ENCODE results near the gene BCAR3. TPM values are rescaled to one million over a fixed set of nuclear protein-coding genes. Genes with fewer than 3 reads are reported as not detected.
"Not testable (repeated sequence)": the region's sequence is repeated elsewhere in the genome, so short reads cannot be mapped to it uniquely, and the experiment has no call there.

Gene BCAR3
- total RNA-seq, 1 experiment from 2014 or later, result 112 TPM

DNA sequence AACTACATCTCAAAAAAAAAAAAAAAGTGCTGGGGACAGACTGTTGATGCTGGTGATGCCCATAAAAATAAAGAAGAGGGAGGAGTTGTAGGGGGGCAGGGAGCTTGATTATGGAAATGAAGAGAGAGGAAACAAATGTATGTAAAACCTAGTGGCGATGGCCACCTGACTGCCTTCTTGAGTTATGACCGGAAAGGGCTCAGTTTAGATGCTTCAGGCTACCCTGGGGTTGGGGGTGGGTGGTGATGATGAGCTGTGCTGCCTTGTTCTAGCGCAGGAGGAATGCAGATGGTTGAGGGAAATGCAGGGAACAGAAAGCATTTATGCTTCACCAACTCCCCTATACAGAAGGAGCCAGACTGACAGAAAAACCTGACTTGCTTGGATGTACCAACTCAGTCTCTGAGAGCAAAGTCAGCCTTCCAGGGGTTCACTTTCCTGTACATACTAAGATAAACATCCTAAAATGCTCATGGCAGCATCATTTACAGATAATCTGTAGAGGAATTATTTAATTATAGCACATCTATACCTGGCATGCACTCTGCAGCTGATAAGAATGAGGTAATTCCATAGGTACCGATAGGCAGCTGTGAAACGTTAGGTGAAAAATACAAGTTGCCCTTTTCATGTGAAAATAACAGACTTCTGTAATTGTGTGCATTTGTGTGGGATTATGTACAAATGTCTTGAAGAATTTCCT is 8.0 kb upstream of the BCAR3 start:
- DNase-seq (ENCODE audit: low read depth), result no peak

GRCh38 chr1:93687542-93687941 is 5.9 kb upstream of the BCAR3 start:
- DNase-seq (ENCODE audit: low read depth), result no peak

- no peak for DNase-seq (ENCODE audit: low read depth)
These were observed 5.0 kb upstream of the BCAR3 start for GRCh38 chr1:93686504-93687250.

- DNase-seq (ENCODE audit: low read depth), result no peak
These were observed 4.3 kb upstream of the BCAR3 start for GRCh38 chr1:93685918-93686317.

- DNase-seq (ENCODE audit: low read depth), result no peak
These were observed 1.6 kb upstream of the BCAR3 start for GRCh38 chr1:93683234-93683633.

DNA sequence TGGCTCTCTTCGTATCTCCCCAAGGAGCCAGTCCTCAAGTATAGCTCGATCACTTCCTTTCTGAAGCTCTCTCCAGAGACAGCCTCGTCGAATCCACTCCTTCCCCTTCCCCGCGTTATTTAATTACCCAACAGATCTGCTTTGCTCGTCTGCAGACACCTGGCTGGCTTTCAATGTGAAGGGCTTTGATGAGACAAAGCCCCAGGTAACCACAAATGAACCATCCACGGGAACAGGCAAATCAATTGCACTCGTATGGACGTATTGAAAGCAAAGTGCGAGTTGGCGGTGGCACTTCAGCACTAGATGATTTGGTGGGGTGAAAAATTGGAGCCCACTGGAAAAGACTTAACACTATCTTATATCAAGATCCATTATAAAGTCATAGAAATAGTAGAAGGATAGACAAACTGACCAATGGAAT is 364 bp upstream of the BCAR3 start:
- no peak for DNase-seq (ENCODE audit: low read depth)

GRCh38 chr1:93680420-93681100 is 1.1 kb downstream of the BCAR3 start:
- peak; percentile 91 for DNase-seq (ENCODE audit: low read depth)

DNA sequence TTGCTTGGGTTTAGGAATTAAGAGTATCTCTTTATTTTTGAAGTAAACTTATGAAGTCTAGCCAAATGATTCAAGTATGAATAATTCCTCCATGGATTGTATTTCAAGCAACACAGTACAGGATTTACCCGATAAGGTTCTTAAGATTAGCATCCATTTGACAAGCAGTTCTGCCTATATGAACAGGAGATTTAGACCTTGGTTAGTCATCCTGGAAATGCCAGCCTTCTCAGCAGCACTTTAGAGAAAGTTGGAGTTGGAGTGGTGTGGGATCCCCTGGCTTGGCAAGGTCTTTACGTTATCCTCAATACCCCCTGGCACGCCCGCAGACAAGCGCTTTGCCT is 1.6 kb downstream of the BCAR3 start:
- peak; percentile 79 for DNase-seq (ENCODE audit: low read depth)

DNA sequence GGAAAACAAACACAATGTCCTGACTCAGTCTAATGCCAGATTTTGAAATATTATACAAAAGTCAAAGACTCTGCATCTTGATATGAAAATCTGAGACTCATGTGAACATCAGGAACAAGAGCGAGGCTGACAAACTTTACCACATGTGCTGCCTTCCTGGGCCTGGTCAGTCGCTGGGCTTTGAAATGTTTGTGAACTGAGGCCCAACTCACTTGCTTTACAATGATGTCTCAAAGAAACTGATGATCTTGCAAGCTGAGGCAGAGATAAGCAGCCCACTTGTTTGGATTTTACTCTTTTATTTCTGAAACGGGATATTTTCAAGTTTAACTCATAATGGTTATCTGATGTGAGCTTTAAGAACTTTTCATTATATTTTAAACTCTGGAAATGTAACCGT is 2.1 kb downstream of the BCAR3 start:
- peak; percentile 50 for DNase-seq (ENCODE audit: low read depth)

GRCh38 chr1:93678946-93679480 is 2.6 kb downstream of the BCAR3 start:
- no peak for DNase-seq (ENCODE audit: low read depth)

DNA sequence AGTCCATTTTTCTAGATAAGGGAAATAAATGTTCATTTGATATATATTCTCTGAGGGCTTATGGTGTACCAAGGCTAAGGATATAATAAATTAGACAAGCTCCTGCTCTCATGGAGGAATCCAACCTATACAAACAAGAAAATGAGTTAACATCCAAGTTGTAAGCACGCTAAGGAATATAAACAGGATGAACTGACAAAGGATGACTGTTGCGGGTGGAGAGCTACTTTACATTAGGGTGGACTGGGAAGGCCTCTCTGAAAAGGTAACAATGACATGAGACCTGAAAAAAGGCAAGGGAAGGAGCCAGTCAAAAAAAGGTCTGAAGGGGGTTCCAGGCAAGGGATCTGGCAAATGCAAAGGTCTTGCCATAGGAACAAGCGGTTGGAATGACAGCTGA is 3.1 kb downstream of the BCAR3 start:
- no peak for DNase-seq (ENCODE audit: low read depth)

DNA sequence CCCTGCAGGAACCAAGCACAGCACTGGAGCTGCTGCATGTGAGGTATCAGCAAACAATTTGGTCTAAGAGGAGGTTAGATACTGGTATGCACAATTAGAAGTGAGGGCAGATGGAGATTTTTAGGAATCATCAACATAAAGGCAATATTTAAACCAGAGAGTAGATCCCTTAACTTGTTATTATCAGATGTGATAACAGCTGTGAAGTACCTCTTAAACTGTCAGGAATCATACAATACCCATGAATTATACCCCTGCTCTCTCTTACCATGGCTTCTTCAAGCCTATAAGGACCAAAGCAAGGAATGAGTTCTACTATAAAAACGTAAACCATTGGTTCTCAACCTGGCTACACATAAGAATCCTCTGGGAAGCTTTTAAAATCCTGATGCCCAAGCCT is 3.9 kb downstream of the BCAR3 start:
- no peak for DNase-seq (ENCODE audit: low read depth)

DNA sequence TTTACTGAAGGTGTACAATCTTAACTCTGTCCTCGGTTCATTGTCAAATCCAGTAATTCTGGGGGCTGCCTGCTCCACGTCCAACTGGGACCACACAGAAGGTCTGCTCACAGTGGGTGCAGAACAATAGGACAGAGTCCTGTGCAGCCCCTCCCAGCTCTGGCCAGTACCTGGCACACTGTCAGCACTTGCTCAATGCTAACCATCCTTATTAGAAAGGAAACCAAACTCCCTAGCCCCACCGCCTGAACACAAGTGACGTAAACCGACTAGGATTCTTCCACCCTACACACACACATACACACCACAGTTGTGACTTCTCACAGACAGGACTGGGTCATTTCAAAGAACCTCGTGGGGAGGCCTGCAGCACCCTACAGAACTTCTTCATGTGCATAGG is 5.2 kb downstream of the BCAR3 start:
- DNase-seq (ENCODE audit: low read depth), result peak; percentile 60

DNA sequence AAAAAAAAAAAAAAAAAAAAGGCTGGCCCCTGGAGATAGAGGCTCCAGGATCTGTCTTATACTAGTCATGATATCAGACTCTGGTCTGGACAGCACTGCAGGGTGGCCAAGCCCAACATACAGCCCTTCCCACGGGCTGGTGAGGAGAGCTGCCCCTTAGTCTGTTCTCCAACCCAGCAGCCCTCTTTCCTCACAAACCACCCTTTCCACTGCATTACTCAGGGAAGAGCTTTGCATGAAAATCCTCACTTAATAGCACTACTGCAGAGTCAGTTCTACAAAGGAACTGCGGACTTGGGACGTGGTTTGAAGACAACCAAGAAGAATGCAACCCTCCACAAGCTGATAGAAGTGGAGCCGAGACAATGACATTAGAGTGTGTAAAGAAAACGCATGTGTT is 5.7 kb downstream of the BCAR3 start:
- peak; percentile 60 for DNase-seq (ENCODE audit: low read depth)

GRCh38 chr1:93675271-93675670 is 6.4 kb downstream of the BCAR3 start:
- no peak for DNase-seq (ENCODE audit: low read depth)

- DNase-seq (ENCODE audit: low read depth), result not testable (repeated sequence)
These were observed 7.6 kb downstream of the BCAR3 start for GRCh38 chr1:93674071-93674470.

- DNase-seq (ENCODE audit: low read depth), result peak; percentile 39
These were observed 8.3 kb downstream of the BCAR3 start for GRCh38 chr1:93673163-93673829.

DNA sequence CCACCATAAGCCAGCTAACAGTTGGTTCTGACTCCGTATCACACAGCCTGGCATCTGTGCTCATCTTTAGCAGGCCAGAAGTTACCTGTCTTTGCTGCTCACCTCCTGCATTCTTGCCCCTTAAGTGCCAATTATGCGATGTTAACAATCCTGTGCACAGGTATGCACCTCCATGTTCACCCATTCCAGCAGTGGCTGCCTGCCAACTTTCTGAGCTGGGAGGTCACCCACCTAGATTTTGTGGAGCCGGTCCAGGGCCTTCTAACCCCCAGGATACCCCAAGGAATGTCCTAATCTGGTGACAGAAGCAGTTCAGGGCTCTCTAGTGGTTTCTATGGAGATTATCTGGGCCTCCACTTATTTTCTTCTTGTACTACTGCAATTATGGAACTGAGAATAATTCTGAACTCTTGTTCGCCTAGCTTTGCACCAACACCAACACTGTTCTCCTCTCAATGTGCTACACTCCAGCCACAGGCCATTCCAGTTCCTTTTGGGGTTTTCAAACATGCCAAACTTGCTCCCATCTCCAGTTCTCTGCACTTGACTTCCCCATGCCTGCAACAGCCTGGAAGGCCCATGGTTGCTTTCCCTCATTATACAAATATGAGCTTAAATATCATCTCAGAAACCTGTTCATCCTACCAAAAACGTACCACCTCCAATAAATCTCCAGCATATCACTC is 9.0 kb downstream of the BCAR3 start:
- DNase-seq (ENCODE audit: low read depth), result no peak

DNA sequence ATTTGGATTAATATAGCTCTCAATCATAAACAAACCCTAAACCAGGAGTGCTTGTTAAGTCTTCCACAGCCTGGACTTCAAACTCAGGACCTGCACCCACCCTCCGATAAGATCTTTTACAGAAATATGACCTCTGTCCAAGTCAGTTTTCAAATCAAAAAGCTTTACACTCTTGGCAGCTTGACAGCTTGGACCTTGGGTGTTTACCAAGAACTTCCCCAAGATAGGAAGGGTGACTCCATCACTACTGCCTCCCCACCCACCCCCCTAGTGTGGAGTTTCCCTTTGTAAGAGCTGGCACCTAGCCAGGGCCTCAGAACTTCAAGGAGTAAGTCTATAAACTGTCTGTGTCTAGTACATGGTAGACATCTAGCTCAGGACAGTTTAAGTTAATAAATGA is 9.6 kb downstream of the BCAR3 start:
- DNase-seq (ENCODE audit: low read depth), result peak; percentile 79

GRCh38 chr1:93671099-93671621 is 10.5 kb downstream of the BCAR3 start:
- DNase-seq (ENCODE audit: low read depth), result no peak

- DNase-seq (ENCODE audit: low read depth), result peak; percentile 98
These were observed 11.5 kb downstream of the BCAR3 start for GRCh38 chr1:93670141-93670540.

All from LHCN-M2 (cell line).